Activated CD4-positive, alpha-beta memory T cell treated with anti-CD3 and anti-CD28 coated beads, Interleukin-2, amount 10 ng/mL, durations not matched to agents 7 days and 5 days (primary cell): ENCODE measurements around the gene APBA2. TPM values are rescaled to one million over a fixed set of nuclear protein-coding genes. Genes with fewer than 3 reads are reported as not detected.
A peak's percentile ranks its signal among the peaks of the same experiment; 100 is the strongest.
"Not testable (repeated sequence)": the region's sequence is repeated elsewhere in the genome, so short reads cannot be mapped to it uniquely, and the experiment has no call there.

Experiments used
- CTCF ChIA-PET: fragments of 350-600 bp; sonication (Branson Sonifier 250); formaldehyde crosslinking; loops from one replicate; lab custom pipeline; 2021; ENCODE audit warnings: antibody characterized with exemption, inconsistent platforms; lab: Charles Lee
- POLR2A ChIA-PET: fragments of 350-600 bp; sonication (Branson Sonifier 250); formaldehyde crosslinking; loops from one replicate; lab custom pipeline; 2021; ENCODE audit warnings: antibody characterized with exemption; lab: Charles Lee
- DNase-seq: peaks from one replicate; pipeline ENCODE4 v3.0.0-alpha.2; 2020
- H3K27ac Mint-ChIP-seq: one replicate; pipeline ENCODE4 v1.8.0; 2021; ENCODE audit warnings: mild to moderate bottlenecking, mixed read lengths
- H3K27me3 Mint-ChIP-seq: one replicate; pipeline ENCODE4 v1.8.0; 2021; ENCODE audit warnings: mixed read lengths
- H3K36me3 Mint-ChIP-seq: one replicate; pipeline ENCODE4 v1.8.0; 2021; ENCODE audit warnings: low read depth, mixed read lengths
- H3K4me1 Mint-ChIP-seq: one replicate; pipeline ENCODE4 v1.8.0; 2021; ENCODE audit warnings: mixed read lengths
- H3K4me3 Mint-ChIP-seq: one replicate; pipeline ENCODE4 v1.8.0; 2021; ENCODE audit warnings: mild to moderate bottlenecking, mixed read lengths
- H3K9me3 Mint-ChIP-seq: one replicate; pipeline ENCODE4 v1.8.0; 2021; ENCODE audit warnings: mixed read lengths
- total RNA-seq, 2 experiments: library from RNA; stranded (reverse); gene quantifications; one replicate each; pipeline ENCODE4 v1.2.3, GENCODE V29; 2021

The APBA2 gene
- total RNA-seq, 2 experiments from 2014 or later, result 0.81 to 0.93 TPM

GRCh38 chr15:29093696-29094343 is 208.0 kb downstream of the APBA2 start:
- POLR2A ChIA-PET, result no interaction called here
- H3K9me3 Mint-ChIP-seq, result no peaks in the 10 kb centered on the region
- H3K36me3 Mint-ChIP-seq, result no peaks in the 10 kb centered on the region
- no peak overlapping the region for H3K27ac Mint-ChIP-seq
- H3K4me3 Mint-ChIP-seq, result no peak overlapping the region
- CTCF ChIA-PET, result interaction anchor here (1.7 kb wide), 1 partner anchor 8 kb away, joined by 8 read pairs; no protein-coding TSS in a partner anchor
- no peak for DNase-seq
- no peaks in the 10 kb centered on the region for H3K27me3 Mint-ChIP-seq
- peaks cover 9% of the 10 kb centered on the region for H3K4me1 Mint-ChIP-seq

- Mint-ChIP-seq H3K27me3 (no peaks in the 10 kb centered on the region), H3K4me3 (no peak overlapping the region), H3K27ac (no peak overlapping the region), H3K4me1 (peaks cover 6% of the 10 kb centered on the region), H3K36me3 (no peaks in the 10 kb centered on the region), H3K9me3 (no peaks in the 10 kb centered on the region)
- CTCF ChIA-PET, result interaction anchor here (1.7 kb wide), 1 partner anchor 8 kb away, joined by 8 read pairs; no protein-coding TSS in a partner anchor
- DNase-seq, result no peak
- POLR2A ChIA-PET, result no interaction called here
These were observed 208.9 kb downstream of the APBA2 start for GRCh38 chr15:29094711-29095110.

- Mint-ChIP-seq H3K9me3 (no peaks in the 10 kb centered on the region), H3K36me3 (no peaks in the 10 kb centered on the region), H3K4me3 (no peak overlapping the region), H3K27ac (no peak overlapping the region), H3K4me1 (no peaks in the 10 kb centered on the region), H3K27me3 (no peaks in the 10 kb centered on the region)
- POLR2A ChIA-PET, result no interaction called here
- DNase-seq, result no peak
- CTCF ChIA-PET, result no interaction called here
These were observed 210.0 kb downstream of the APBA2 start for GRCh38 chr15:29095746-29096145.

- H3K36me3 Mint-ChIP-seq, result no peaks in the 10 kb centered on the region
- DNase-seq, result no peak
- POLR2A ChIA-PET, result no interaction called here
- H3K4me1 Mint-ChIP-seq, result no peaks in the 10 kb centered on the region
- H3K27ac Mint-ChIP-seq, result no peak overlapping the region
- no peak overlapping the region for H3K4me3 Mint-ChIP-seq
- H3K27me3 Mint-ChIP-seq, result no peaks in the 10 kb centered on the region
- no peaks in the 10 kb centered on the region for H3K9me3 Mint-ChIP-seq
- CTCF ChIA-PET, result interaction anchor here (1.4 kb wide), 1 partner anchor 9 kb away, joined by 4 read pairs; no protein-coding TSS in a partner anchor
These were observed 211.4 kb downstream of the APBA2 start for GRCh38 chr15:29097168-29097567.

- DNase-seq, result no peak
- Mint-ChIP-seq H3K9me3 (no peaks in the 10 kb centered on the region), H3K4me3 (no peak overlapping the region), H3K36me3 (no peaks in the 10 kb centered on the region), H3K4me1 (no peaks in the 10 kb centered on the region), H3K27ac (no peak overlapping the region), H3K27me3 (no peaks in the 10 kb centered on the region)
- ChIA-PET POLR2A (no interaction called here), CTCF (interaction anchor here (1.4 kb wide), 1 partner anchor 10 kb away, joined by 4 read pairs; no protein-coding TSS in a partner anchor)
These were observed 212.2 kb downstream of the APBA2 start for GRCh38 chr15:29097971-29098370.

- POLR2A ChIA-PET, result no interaction called here
- Mint-ChIP-seq H3K27me3 (no peaks in the 10 kb centered on the region), H3K36me3 (no peaks in the 10 kb centered on the region), H3K9me3 (no peaks in the 10 kb centered on the region), H3K4me3 (no peak overlapping the region), H3K27ac (no peak overlapping the region), H3K4me1 (no peaks in the 10 kb centered on the region)
- DNase-seq, result no peak
- CTCF ChIA-PET, result interaction anchor here (2.3 kb wide), 1 partner anchor 9 kb away, joined by 12 read pairs; no protein-coding TSS in a partner anchor
These were observed 212.9 kb downstream of the APBA2 start for GRCh38 chr15:29098652-29099051.

GRCh38 chr15:29099131-29099880 is 213.5 kb downstream of the APBA2 start:
- Mint-ChIP-seq H3K4me3 (no peak overlapping the region), H3K4me1 (no peaks in the 10 kb centered on the region), H3K9me3 (no peaks in the 10 kb centered on the region), H3K27ac (no peak overlapping the region), H3K36me3 (no peaks in the 10 kb centered on the region), H3K27me3 (no peaks in the 10 kb centered on the region)
- ChIA-PET POLR2A (no interaction called here), CTCF (interaction anchor here (2.3 kb wide), 1 partner anchor 10 kb away, joined by 12 read pairs; no protein-coding TSS in a partner anchor)
- DNase-seq, result no peak

- Mint-ChIP-seq H3K27ac (no peak overlapping the region), H3K4me1 (no peaks in the 10 kb centered on the region), H3K9me3 (no peaks in the 10 kb centered on the region), H3K36me3 (no peaks in the 10 kb centered on the region), H3K27me3 (no peaks in the 10 kb centered on the region), H3K4me3 (no peak overlapping the region)
- DNase-seq, result no peak
- ChIA-PET POLR2A (no interaction called here), CTCF (interaction anchor here (1.0 to 2.3 kb wide), 2 partner anchors 10 to 11 kb away, joined by 3 to 12 read pairs; no protein-coding TSS in a partner anchor)
These were observed 214.8 kb downstream of the APBA2 start for GRCh38 chr15:29100486-29101000.

- H3K27ac Mint-ChIP-seq, result no peak overlapping the region
- CTCF ChIA-PET, result interaction anchor here (0.6 to 1.6 kb wide), 26 partner anchors 8 to 467 kb away, joined by 3 to 22 read pairs (median 4); no protein-coding TSS in a partner anchor
- no peaks in the 10 kb centered on the region for H3K27me3 Mint-ChIP-seq
These were observed 215.7 kb downstream of the APBA2 start for GRCh38 chr15:29101491-29101890.

GRCh38 chr15:29102173-29102794 is 216.5 kb downstream of the APBA2 start:
- H3K36me3 Mint-ChIP-seq, H3K9me3 Mint-ChIP-seq, H3K4me3 Mint-ChIP-seq, H3K27ac Mint-ChIP-seq, POLR2A ChIA-PET, H3K27me3 Mint-ChIP-seq, H3K4me1 Mint-ChIP-seq: not testable (repeated sequence)
- peak; percentile 63 for DNase-seq
- CTCF ChIA-PET, result interaction anchor here (0.6 to 1.6 kb wide), 30 partner anchors 9 to 466 kb away, joined by 3 to 22 read pairs (median 4); no protein-coding TSS in a partner anchor

More at GRCh38 chr15:29101491-29101890, 215.7 kb downstream of the APBA2 start:
- Mint-ChIP-seq H3K36me3 (no peaks in the 10 kb centered on the region), H3K4me1 (no peaks in the 10 kb centered on the region), H3K9me3 (no peaks in the 10 kb centered on the region), H3K4me3 (no peak overlapping the region)
- POLR2A ChIA-PET, result no interaction called here
- DNase-seq, result no peak

- H3K36me3 Mint-ChIP-seq, result no peaks in the 10 kb centered on the region
These were observed 217.4 kb downstream of the APBA2 start for GRCh38 chr15:29102911-29103823.

More at GRCh38 chr15:29102911-29103823, 217.4 kb downstream of the APBA2 start:
- no peak overlapping the region for H3K4me3 Mint-ChIP-seq
- H3K27ac Mint-ChIP-seq, result no peak overlapping the region
- CTCF ChIA-PET, result interaction anchor here (0.8 to 2.0 kb wide), 24 partner anchors 8 to 465 kb away, joined by 3 to 22 read pairs (median 4); no protein-coding TSS in a partner anchor
- POLR2A ChIA-PET, result no interaction called here
- H3K9me3 Mint-ChIP-seq, result no peaks in the 10 kb centered on the region
- H3K4me1 Mint-ChIP-seq, result no peaks in the 10 kb centered on the region
- DNase-seq, result no peak
- no peaks in the 10 kb centered on the region for H3K27me3 Mint-ChIP-seq
